Fibroblast of skin of back (primary cell): ENCODE measurements around the gene DGKH.
"Not testable (repeated sequence)": the region's sequence is repeated elsewhere in the genome, so short reads cannot be mapped to it uniquely, and the experiment has no call there.

Experiments
- DNase-seq: peaks from one replicate; pipeline ENCODE4 v3.0.0-alpha.2; 2013

Gene DGKH

DNA sequence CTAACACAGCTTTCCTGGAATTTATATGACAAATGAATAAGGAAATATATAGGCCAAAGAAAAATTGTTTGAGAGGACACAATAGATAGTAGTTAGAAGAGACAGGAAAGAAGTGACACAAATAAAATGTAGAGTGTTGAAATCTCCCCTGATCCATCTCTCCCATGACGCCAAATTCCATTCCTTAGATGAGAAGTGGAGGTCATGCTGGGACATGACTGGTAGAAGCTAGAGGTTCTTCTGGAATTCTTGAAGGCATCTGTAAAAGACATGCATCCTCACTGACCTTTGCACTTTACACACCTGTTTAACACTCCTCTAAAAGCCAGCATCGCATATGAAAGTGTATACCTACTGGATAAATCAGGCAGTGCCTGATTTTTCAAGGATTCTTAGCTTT, 67.8 kb downstream of the DGKH start:
- DNase-seq = peak; percentile 51

DNA sequence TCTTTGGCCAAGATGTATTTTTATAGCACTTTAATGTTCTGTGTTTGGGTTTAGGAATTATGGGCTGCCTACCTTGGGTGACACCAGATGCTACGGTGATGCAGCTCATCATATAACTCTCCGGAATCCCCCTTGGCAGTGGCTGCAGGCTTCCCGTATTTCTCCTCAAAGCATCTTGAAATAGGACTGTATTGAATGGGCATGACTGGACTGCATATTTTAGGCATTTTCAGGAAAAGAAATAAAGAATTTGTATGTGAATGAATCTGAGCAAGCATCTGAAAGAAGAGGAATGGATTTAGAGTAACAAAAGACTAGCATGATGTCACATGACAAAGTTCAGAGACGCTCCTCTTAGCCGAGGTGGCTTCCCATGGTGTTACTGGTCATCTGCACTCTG, 70.6 kb downstream of the DGKH start:
- DNase-seq = no peak

DNA sequence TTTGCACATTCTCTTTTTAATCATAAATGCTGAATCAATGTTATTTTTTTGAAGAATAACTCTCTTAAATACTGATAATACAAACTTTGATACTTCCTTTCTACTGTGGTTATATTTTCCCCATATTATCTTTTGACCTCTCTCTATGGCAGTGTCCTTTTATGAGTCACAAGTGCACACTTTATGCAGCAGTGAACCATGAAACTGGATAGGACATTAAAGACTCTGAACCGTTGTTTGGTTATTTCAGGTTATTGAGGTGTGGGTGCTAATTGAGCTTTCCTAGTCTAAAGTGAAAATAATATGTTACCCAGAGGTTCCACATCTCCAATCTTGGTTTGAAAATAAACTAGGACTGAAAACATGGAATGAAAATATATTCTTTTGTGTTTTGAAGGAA, 71.4 kb downstream of the DGKH start:
- DNase-seq = no peak

GRCh38 chr13:42123600-42123999, 75.2 kb downstream of the DGKH start:
- DNase-seq = no peak

DNA sequence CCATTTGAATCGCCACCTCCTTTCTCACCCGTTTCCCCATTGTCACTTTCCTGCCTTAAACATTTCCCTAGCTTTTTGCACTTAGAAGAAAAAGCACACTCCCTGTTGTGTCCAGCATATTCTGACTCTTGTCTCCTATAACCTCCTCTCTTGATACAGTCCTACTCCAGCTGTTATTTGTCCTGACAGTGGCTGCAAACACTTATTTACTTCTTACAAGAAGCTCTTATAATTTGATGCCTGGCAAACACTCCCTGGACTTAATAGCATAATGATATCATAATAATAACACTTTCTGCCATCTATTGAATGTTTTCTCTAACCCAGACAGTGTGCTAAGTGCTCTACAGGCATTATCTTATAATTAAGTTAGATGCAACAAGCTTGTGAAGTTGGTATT, 76.6 kb downstream of the DGKH start:
- DNase-seq = no peak

GRCh38 chr13:42127047-42127446, 78.6 kb downstream of the DGKH start:
- no peak for DNase-seq

DNA sequence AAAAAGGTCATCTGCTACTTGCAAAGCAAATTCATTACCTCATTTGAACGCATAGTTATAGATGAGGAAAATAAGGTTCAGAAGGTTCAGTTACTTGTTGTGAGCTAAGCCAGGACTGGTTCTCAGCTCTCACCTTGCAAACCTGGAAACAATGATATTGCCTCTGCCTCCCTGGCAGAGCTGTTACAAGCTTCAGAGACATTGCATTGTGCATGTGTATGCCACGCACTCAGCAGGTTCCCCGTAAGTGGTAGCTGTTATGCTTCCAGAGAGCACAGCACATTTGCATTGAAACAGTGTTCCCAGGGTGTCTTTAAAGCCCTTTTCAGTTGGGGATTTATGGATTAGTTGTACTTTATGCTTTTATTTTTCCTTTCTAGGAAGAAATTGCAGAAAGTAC, 80.6 kb downstream of the DGKH start:
- DNase-seq = no peak

DNA sequence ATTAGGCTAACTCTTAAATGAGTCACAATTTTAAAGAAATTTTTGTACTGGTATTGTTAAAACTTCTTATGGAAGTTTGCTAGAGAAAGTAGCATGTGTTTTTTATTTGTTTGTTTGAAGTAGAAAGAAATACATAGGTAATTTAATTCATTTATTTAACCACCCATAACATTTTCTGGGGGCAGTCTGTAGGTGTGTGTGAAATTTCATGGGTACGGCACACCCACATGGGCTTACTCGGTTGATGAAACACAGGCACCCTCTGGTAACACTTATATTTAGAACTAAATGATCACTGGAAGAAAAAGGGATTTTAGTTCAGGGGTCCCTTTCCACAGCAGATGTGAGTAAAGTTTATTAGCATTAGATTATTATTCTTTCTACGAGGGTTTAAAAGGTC, 88.1 kb downstream of the DGKH start:
- no peak for DNase-seq

DNA sequence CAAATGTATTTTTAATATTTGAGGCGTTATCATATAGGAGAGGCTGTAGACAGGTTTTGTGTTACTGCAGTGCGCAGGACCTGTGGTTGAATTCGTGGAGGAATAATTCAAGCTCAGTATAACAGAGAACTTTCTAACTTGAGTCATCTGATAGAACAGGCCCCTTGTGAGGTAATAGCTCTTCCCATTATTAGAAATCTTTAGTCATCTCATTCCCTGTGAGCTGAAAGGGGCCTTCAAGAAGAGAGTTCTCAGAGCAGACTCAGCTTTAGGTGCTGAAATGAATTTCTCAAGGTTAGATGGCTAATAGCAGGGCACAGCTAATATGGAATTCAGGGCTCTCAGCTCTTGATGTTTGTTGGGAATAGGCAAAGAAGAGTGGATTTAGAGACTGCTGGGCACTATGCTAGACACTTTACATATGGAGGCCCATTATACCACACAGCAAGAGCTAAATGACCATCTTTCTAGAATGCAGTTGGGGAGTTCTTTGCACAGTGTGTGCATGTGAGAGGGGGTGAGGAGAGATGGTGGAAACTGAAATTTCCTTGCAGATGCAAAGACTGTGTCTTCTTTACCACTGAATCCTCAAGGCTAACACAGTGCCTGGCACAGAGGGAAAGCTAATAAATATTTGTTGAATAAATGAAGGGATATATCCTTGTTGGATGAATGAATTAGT, 89.5 kb downstream of the DGKH start:
- peak; percentile 36 for DNase-seq

GRCh38 chr13:42140494-42140893, 92.0 kb downstream of the DGKH start:
- no peak for DNase-seq

DNA sequence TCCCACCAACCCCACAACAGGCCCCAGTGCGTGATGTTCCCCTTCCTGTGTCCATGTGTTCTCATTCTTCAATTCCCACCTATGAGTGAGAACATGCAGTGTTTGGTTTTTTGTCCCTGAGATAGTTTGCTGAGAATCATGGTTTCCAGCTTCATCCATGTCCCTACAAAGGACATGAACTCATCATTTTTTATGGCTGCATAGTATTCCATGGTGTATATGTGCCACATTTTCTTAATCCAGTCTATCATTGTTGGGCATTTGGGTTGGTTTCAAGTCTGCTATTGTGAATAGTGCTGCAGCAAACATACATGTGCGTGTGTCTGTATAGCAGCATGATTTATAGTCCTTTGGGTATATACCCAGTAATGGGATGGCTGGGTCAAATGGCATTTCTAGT, 92.6 kb downstream of the DGKH start:
- DNase-seq = not testable (repeated sequence)

GRCh38 chr13:42146359-42146758, 97.9 kb downstream of the DGKH start:
- no peak for DNase-seq

- no peak for DNase-seq
Measured at GRCh38 chr13:42148538-42148937, 100.1 kb downstream of the DGKH start.

DNA sequence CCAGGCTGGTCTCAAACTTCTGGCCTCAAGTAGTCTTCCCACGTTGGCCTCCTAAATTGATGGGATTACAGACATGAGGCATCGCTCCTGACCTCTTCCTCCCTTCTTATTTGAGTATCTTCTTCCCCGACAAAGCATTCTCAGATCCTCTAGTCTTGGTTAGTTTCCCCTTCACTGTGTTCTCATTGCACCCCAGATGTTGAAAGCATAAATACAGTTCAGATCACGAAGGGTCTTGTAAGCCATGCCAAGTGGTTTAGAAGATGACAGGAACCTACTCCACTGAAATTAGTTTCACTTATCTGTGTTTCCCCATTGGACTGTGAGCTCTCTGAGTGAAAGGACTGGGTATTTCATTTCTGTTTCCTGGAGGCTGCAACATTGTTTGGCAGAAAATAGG, 100.7 kb downstream of the DGKH start:
- no peak for DNase-seq

GRCh38 chr13:42151781-42152180, 103.3 kb downstream of the DGKH start:
- DNase-seq = no peak

DNA sequence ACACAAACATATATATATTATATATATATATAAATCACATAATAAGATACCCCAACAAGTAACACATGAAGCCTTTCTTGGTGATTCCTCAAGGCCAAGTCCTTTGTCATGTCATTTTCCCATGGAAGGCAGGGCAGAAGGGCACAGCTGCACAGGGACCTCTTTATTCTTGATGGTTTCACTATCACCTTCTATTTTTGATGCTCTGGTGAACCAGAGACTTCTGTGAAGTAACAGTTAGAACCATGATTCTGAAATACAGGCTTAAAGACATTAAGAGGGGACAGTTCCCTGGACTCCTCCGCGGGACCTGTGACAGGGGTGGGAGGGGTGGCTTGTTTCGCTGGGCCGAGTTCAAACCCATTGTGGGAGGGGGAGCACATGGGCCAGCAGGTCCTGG, 104.0 kb downstream of the DGKH start:
- no peak for DNase-seq

DNA sequence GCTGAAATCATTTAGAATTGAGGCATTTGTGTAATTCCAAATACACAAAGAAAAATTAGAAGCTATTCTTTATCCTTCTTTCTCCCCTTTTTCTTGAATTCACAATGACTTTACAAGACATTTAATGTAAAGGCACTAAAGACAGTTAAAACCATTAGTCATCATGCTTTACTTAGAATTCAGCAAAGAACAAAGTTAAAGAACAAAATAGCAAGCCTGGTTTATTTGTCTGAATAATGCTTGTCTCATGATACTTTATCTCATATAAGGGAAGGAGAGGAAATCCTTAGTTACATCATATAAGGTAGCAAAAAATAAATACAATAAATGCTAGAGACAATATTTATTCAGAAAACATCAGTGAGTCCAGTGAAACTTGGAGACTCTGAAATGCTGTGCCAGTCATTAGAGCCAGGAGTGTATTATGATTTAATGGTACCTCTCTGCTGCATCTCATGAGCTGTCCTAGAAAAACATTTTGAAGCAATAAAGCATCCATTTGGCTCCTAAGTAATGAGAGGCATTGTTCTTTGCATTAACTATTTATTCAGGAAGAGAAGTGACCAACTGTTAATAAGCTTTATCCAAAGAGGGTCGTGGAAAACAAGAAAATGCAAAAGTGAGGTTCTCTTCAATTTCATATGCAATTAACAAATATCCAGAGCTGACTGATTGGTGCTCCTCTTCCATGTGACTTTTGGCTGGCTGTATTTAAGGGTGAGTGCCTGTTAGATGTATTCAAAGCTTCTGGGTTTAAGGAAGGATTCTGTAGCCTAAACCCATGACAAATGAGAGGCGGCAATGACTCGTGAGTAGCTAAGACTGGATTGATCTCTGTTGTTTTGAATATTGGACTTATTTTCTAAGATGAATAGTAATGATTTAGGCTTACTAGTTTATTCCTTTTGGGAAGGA, 105.0 kb downstream of the DGKH start:
- DNase-seq = peak; percentile 21

GRCh38 chr13:42155251-42155650, 106.8 kb downstream of the DGKH start:
- DNase-seq = no peak

GRCh38 chr13:42163338-42163737, 114.9 kb downstream of the DGKH start:
- not testable (repeated sequence) for DNase-seq

DNA sequence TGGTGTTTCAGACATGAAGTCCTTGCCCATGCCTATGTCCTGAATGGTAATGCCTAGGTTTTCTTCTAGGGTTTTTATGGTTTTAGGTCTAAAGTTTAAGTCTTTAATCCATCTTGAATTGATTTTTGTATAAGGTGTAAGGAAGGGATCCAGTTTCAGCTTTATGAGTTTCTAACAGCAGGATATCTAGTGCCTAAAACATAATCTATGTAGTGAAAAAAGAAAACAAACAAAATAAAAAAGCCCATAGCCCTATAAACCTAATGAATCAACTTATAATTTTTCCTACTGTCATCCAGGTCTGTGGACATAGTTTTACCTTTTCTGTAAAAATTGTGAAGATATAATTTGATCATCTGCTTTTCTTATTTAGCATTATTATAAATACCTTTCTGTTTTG, 115.5 kb downstream of the DGKH start:
- not testable (repeated sequence) for DNase-seq

- no peak for DNase-seq
Measured at GRCh38 chr13:42164557-42165125, 116.2 kb downstream of the DGKH start.

DNA sequence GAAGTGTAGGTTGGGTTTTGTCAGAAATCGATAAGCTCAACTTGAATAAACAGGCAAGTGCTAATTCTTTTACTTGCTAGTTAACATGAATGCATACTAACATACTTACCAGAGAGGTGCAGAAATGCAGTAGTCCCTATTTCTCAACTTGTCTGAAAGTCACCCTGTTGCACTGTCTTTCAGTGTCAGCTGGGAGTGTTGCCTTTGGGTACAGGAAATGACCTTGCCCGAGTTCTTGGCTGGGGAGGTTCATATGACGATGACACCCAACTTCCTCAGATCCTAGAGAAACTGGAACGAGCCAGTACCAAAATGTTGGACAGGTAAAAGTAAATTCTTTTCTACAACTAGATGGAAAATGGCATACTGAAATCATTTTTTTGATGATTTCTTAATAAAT, 120.0 kb downstream of the DGKH start:
- no peak for DNase-seq

- no peak for DNase-seq
Measured at GRCh38 chr13:42170029-42170428, 121.6 kb downstream of the DGKH start.
